Lower leg skin (tissue), 4 donors: ENCODE data around the gene ZNF343. TPM values are rescaled to one million over a fixed set of nuclear protein-coding genes. Genes with fewer than 3 reads are reported as not detected.

Experiments used
- DNase-seq, 2 donors: peaks; one replicate each; pipeline ENCODE4 v3.0.0-alpha.2; 2019; ENCODE audit warnings: low spot score in 2 of 2
- H3K4me3 ChIP-seq: fragments of 200-600 bp; sonication (generic); 2 replicates; pipeline ENCODE4 v1.5.1; 2017; ENCODE audit warnings: mild to moderate bottlenecking, low read depth; ENCODE audit not compliant: poor library complexity, severe bottlenecking
- CTCF ChIP-seq, 3 donors: fragments of 450-650 bp; IDR thresholded peaks; one replicate each; pipeline ENCODE4 v1.5.1; 2016; ENCODE audit warnings: antibody characterized with exemption in 3 of 3, mild to moderate bottlenecking in 3 of 3, moderate library complexity in 2 of 3
- POLR2A ChIP-seq, 2 donors: fragments of 450-650 bp; IDR thresholded peaks; one replicate each; pipeline ENCODE4 v1.6.1; 2016 to 2017; ENCODE audit warnings: antibody characterized with exemption in 2 of 2, mild to moderate bottlenecking in 1 of 2, moderate library complexity in 1 of 2
- WGBS, 2 donors: methylation state at CpG; one replicate each; pipeline ENCODE4 v1.1.5; 2018; 5-methylcytosine and 5-hydroxymethylcytosine counted together
- intact Hi-C: fragments of 100-400 bp; cut with DNase I; formaldehyde crosslinking; loops from one replicate; pipeline ENCODE4 v1.15.0; 2023; ENCODE audit warnings: low total_unique reads
- total RNA-seq, 4 donors: library from RNA; depleted of rRNA; stranded (reverse); fragments of >200 nt; gene quantifications; one replicate each; pipeline ENCODE4 v1.1.0, GENCODE V29; 2016

ZNF343 gene
- total RNA-seq, 4 donors from 2014 or later, result 10.6 to 12.9 (median 11.3) TPM

- WGBS, 2 donors, result 73 to 76% methylated on average over 9 of the region's 9 CpGs
- H3K4me3 ChIP-seq, result no peak overlapping the region
- DNase-seq, result no peak
- intact Hi-C loops, result no loop called here
- no peak for TF ChIP-seq POLR2A (IDR thresholded peaks at IDR 0.05)
- no peak for TF ChIP-seq CTCF (IDR thresholded peaks at IDR 0.05)
Measured at GRCh38 chr20:2463616-2464365, 44.9 kb downstream of the ZNF343 start.

DNA sequence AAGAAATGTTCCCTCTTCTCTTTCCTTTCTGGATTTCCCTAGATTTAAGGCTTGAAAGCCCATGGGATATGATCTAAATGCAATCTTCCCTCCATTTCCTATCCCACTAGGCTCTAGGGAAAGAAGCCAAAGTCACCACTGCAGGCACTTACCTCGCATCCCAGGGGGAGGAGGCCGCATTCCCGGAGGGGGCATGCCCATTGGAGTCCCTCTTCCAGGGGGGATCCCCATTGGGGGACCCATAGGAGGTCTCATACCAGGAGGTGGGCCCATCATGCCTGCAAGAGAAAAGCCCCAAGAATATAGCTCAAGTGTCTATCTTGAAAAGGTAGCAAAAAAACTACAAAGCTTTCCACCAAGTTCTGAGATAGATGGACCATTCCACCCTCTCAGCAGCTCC is 46.2 kb downstream of the ZNF343 start:
- WGBS, 2 donors, result 87 to 90% methylated on average over 3 of the region's 3 CpGs
- DNase-seq, result no peak
- TF ChIP-seq POLR2A (IDR thresholded peaks at IDR 0.05) (no peak), CTCF (IDR thresholded peaks at IDR 0.05) (no peak)
- intact Hi-C loops, result no loop called here
- H3K4me3 ChIP-seq, result no peak overlapping the region

DNA sequence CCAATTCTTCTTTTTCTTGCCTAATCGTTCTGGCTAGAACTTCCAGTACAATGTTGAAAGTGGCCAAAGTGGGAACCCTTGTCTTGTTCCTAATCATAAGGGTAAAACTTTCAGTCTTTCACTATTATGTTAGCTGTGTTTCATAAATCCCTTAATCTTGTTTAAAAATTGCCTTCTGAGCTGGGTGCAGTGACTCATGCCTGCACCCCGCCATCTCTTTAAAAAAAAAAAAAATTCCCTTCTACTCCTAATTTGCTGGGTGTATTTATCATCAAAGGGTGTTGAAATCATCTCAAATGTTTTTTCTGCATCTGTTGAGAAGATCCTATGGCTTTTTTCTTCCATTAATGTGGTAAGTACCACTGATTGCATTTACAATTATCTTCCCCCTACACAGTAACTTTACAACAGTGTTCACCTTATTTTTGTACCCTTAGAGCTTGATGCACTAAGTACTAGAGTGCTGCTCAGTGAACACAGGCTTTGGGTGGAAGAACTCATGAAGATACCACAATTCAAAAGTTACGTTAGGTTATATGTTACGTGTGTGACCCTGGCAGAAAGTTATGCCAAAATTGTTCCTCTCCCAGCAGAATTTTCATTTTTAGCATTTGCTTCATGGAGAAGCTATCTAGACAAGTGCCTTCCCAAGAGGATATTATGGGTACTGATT is 47.8 kb downstream of the ZNF343 start:
- H3K4me3 ChIP-seq, result no peak overlapping the region
- DNase-seq, result no peak
- intact Hi-C loops, result no loop called here
- TF ChIP-seq CTCF (IDR thresholded peaks at IDR 0.05), result no peak
- WGBS, 2 donors, result 86 to 88% methylated on average over 4 of the region's 4 CpGs

DNA sequence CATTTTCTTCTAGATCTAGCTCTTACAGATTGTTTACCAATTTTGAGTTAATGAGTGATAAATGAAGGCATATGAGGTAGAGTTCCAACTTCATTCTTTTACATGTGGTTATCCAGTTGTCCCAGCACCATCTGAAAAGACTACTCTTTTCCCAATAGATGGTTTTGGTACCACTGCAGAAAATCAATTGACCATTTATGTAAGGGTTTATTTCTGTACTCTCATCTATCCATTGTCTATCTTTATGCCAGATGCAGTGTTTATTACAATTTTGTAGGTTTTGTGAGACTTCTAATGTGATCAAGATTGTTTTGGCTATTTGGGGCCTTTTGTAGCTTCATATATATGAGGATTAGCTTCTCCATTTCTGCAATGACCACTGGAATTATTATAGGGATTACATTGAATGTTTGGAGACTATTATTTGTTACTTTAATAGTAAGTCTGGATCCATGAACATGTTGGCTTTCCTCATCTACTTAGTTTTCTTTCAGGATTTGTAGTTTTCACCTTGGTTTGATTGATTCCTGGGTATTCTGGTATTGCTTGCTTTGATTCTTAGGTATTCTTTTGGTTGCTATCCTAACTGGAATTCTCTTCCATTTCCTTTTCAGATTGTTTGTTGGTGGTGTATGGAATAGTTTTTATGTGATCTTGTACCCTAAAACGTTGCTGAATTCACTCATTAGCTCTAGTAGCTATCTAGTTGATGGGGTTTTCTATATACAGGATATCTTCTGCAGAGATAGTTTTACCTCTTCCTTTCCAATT is 48.5 kb downstream of the ZNF343 start:
- intact Hi-C loops, result loop anchor here (2.0 kb wide), 1 partner anchor 253 kb away; no protein-coding TSS in a partner anchor
- no peak overlapping the region for H3K4me3 ChIP-seq
- TF ChIP-seq CTCF (IDR thresholded peaks at IDR 0.05), result no peak
- TF ChIP-seq POLR2A (IDR thresholded peaks at IDR 0.05), result no peak
- DNase-seq, result no peak
- 51 to 62% methylated on average over 1 of the region's 1 CpG for WGBS, 2 donors

DNA sequence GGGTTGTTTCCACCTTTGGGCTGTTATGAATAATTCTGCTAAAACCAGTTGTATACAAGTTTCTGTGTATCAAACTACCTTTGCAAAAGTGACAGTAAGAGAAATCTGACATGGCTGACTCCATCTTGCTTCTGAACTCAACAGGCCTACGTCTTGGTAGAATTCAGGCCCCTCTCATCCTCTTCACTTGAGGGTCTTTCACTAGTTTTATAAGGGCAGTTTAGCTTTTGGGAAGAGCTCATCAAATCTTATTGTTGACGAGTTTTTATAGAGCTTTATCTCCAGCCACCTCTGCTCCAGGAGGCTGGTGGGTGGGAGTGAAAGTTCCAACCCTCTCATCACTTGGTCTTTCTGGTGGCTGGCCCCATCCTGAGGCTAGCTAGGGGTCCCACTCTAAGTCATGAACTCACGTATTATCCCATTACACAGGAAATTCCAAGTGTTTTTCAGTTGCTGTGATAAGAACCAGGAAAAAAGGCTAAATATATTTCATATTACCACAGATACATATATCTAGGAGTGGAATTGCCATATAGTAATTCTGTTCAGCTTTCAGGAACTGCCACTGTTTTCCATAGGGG is 49.7 kb downstream of the ZNF343 start:
- no peak for DNase-seq
- H3K4me3 ChIP-seq, result no peak overlapping the region
- 89 to 97% methylated on average over 3 of the region's 3 CpGs for WGBS, 2 donors
- intact Hi-C loops, result loop anchor here (2.0 kb wide), 1 partner anchor 252 kb away; no protein-coding TSS in a partner anchor
- TF ChIP-seq POLR2A (IDR thresholded peaks at IDR 0.05) (no peak), CTCF (IDR thresholded peaks at IDR 0.05) (no peak)
